Activated CD4-positive, alpha-beta memory T cell treated with anti-CD3 and anti-CD28 coated beads, Interleukin-2, amount 10 ng/mL, durations not matched to agents 7 days and 5 days (primary cell): ENCODE measurements around the gene POLR2F. TPM values are rescaled to one million over a fixed set of nuclear protein-coding genes. Genes with fewer than 3 reads are reported as not detected.
"Not testable (repeated sequence)": the region's sequence is repeated elsewhere in the genome, so short reads cannot be mapped to it uniquely, and the experiment has no call there.

Source experiments
- CTCF ChIA-PET: fragments of 350-600 bp; sonication (Branson Sonifier 250); formaldehyde crosslinking; loops from one replicate; lab custom pipeline; 2021; ENCODE audit warnings: antibody characterized with exemption, inconsistent platforms; lab: Charles Lee
- POLR2A ChIA-PET: fragments of 350-600 bp; sonication (Branson Sonifier 250); formaldehyde crosslinking; loops from one replicate; lab custom pipeline; 2021; ENCODE audit warnings: antibody characterized with exemption; lab: Charles Lee
- DNase-seq: peaks from one replicate; pipeline ENCODE4 v3.0.0-alpha.2; 2020
- H3K27ac Mint-ChIP-seq: one replicate; pipeline ENCODE4 v1.8.0; 2021; ENCODE audit warnings: mild to moderate bottlenecking, mixed read lengths
- H3K27me3 Mint-ChIP-seq: one replicate; pipeline ENCODE4 v1.8.0; 2021; ENCODE audit warnings: mixed read lengths
- H3K36me3 Mint-ChIP-seq: one replicate; pipeline ENCODE4 v1.8.0; 2021; ENCODE audit warnings: low read depth, mixed read lengths
- H3K4me1 Mint-ChIP-seq: one replicate; pipeline ENCODE4 v1.8.0; 2021; ENCODE audit warnings: mixed read lengths
- H3K4me3 Mint-ChIP-seq: one replicate; pipeline ENCODE4 v1.8.0; 2021; ENCODE audit warnings: mild to moderate bottlenecking, mixed read lengths
- H3K9me3 Mint-ChIP-seq: one replicate; pipeline ENCODE4 v1.8.0; 2021; ENCODE audit warnings: mixed read lengths
- total RNA-seq, 2 experiments: library from RNA; stranded (reverse); gene quantifications; one replicate each; pipeline ENCODE4 v1.2.3, GENCODE V29; 2021

The POLR2F gene
- total RNA-seq, 2 experiments from 2014 or later: 50.1 to 56.4 TPM

GRCh38 chr22:37943136-37943824, 10.2 kb upstream of the POLR2F start:
- H3K27me3 Mint-ChIP-seq: no peaks in the 10 kb centered on the region
- CTCF ChIA-PET: no interaction called here
- no peak overlapping the region for H3K27ac Mint-ChIP-seq
- no peak for DNase-seq
- no peaks in the 10 kb centered on the region for H3K9me3 Mint-ChIP-seq
- H3K4me1 Mint-ChIP-seq: no peaks in the 10 kb centered on the region
- H3K4me3 Mint-ChIP-seq: no peak overlapping the region
- peaks cover 10% of the 10 kb centered on the region for H3K36me3 Mint-ChIP-seq
- POLR2A ChIA-PET: no interaction called here

- peaks cover 10% of the 10 kb centered on the region for H3K36me3 Mint-ChIP-seq
- H3K27me3 Mint-ChIP-seq: no peaks in the 10 kb centered on the region
- CTCF ChIA-PET: interaction anchor here (1.7 kb wide), 1 partner anchor 10 kb away, joined by 5 read pairs; no protein-coding TSS in a partner anchor
- H3K4me1 Mint-ChIP-seq: no peaks in the 10 kb centered on the region
- no peaks in the 10 kb centered on the region for H3K9me3 Mint-ChIP-seq
- POLR2A ChIA-PET: no interaction called here
- no peak overlapping the region for H3K27ac Mint-ChIP-seq
- no peak for DNase-seq
- H3K4me3 Mint-ChIP-seq: no peak overlapping the region
Measured at GRCh38 chr22:37943825-37944198, 9.7 kb upstream of the POLR2F start.

GRCh38 chr22:37944423-37944822, 9.1 kb upstream of the POLR2F start:
- H3K27ac Mint-ChIP-seq, POLR2A ChIA-PET, H3K4me1 Mint-ChIP-seq, H3K27me3 Mint-ChIP-seq, H3K4me3 Mint-ChIP-seq, H3K9me3 Mint-ChIP-seq, DNase-seq: not testable (repeated sequence)
- CTCF ChIA-PET: interaction anchor here (1.7 kb wide), 1 partner anchor 10 kb away, joined by 5 read pairs; no protein-coding TSS in a partner anchor
- peaks cover 10% of the 10 kb centered on the region for H3K36me3 Mint-ChIP-seq

GRCh38 chr22:37947142-37947795, 6.2 kb upstream of the POLR2F start:
- CTCF ChIA-PET: interaction anchor here (0.7 to 1.2 kb wide), 2 partner anchors 13 to 55 kb away, joined by 4 read pairs; no protein-coding TSS in a partner anchor

GRCh38 chr22:37951305-37951704, 2.2 kb upstream of the POLR2F start:
- peaks cover 27% of the 10 kb centered on the region for H3K4me1 Mint-ChIP-seq
- no peak overlapping the region for H3K4me3 Mint-ChIP-seq
- H3K9me3 Mint-ChIP-seq: no peaks in the 10 kb centered on the region
- H3K27me3 Mint-ChIP-seq: peaks cover 16% of the 10 kb centered on the region
- POLR2A ChIA-PET: no interaction called here
- CTCF ChIA-PET: interaction anchor here (0.6 to 1.1 kb wide), 4 partner anchors 12 to 1162 kb away, joined by 3 to 4 read pairs (median 4); no protein-coding TSS in a partner anchor
- peaks cover 3% of the 10 kb centered on the region for H3K36me3 Mint-ChIP-seq
- DNase-seq: no peak
- H3K27ac Mint-ChIP-seq: no peak overlapping the region

More at GRCh38 chr22:37947142-37947795, 6.2 kb upstream of the POLR2F start:
- H3K36me3 Mint-ChIP-seq, H3K27ac Mint-ChIP-seq, POLR2A ChIA-PET, H3K27me3 Mint-ChIP-seq, H3K9me3 Mint-ChIP-seq, H3K4me3 Mint-ChIP-seq, H3K4me1 Mint-ChIP-seq, DNase-seq: not testable (repeated sequence)

GRCh38 chr22:37952629-37953028, 870 bp upstream of the POLR2F start:
- H3K27ac Mint-ChIP-seq, POLR2A ChIA-PET, DNase-seq, CTCF ChIA-PET, H3K9me3 Mint-ChIP-seq: not testable (repeated sequence)
- H3K27me3 Mint-ChIP-seq: peaks cover 16% of the 10 kb centered on the region
- peaks cover 33% of the 10 kb centered on the region for H3K4me1 Mint-ChIP-seq
- H3K36me3 Mint-ChIP-seq: peaks cover 15% of the 10 kb centered on the region
- H3K4me3 Mint-ChIP-seq: peak overlapping the region; percentile 99

- H3K9me3 Mint-ChIP-seq: no peaks in the 10 kb centered on the region
- peaks cover 19% of the 10 kb centered on the region for H3K36me3 Mint-ChIP-seq
- H3K4me3 Mint-ChIP-seq: peak overlapping the region; percentile 99
- H3K27ac Mint-ChIP-seq: no peak overlapping the region
- ChIA-PET CTCF (interaction anchor here (0.7 to 3.1 kb wide), 13 partner anchors 12 to 316 kb away, joined by 3 to 21 read pairs (median 4); partner anchors contain the start of genes MICALL1 and PDXP), POLR2A (interaction anchor here (0.9 to 1.4 kb wide), 4 partner anchors 15 to 150 kb away, joined by 3 to 9 read pairs (median 4); partner anchors contain the start of gene MICALL1)
- DNase-seq: no peak
- peaks cover 36% of the 10 kb centered on the region for H3K4me1 Mint-ChIP-seq
- H3K27me3 Mint-ChIP-seq: peaks cover 16% of the 10 kb centered on the region
Measured at GRCh38 chr22:37953062-37953436, 450 bp upstream of the POLR2F start.

- Mint-ChIP-seq H3K27me3 (peaks cover 16% of the 10 kb centered on the region), H3K9me3 (no peaks in the 10 kb centered on the region), H3K36me3 (peaks cover 33% of the 10 kb centered on the region), H3K4me1 (peaks cover 36% of the 10 kb centered on the region), H3K4me3 (peak overlapping the region; percentile 99), H3K27ac (peak overlapping the region; percentile 82)
- no peak for DNase-seq
- POLR2A ChIA-PET: interaction anchor here (0.5 to 1.6 kb wide), 6 partner anchors 10 to 111 kb away, joined by 3 to 4 read pairs (median 4); partner anchors contain the start of genes ANKRD54, EIF3L and MICALL1
- CTCF ChIA-PET: interaction anchor here (0.7 to 3.1 kb wide), 10 partner anchors 11 to 755 kb away, joined by 3 to 21 read pairs (median 4); partner anchors contain the start of genes ANKRD54 and MICALL1
Measured at GRCh38 chr22:37954686-37955085, 1.2 kb downstream of the POLR2F start.

GRCh38 chr22:37955825-37956397, 2.4 kb downstream of the POLR2F start:
- CTCF ChIA-PET: interaction anchor here (3.1 kb wide), 1 partner anchor 9 kb away, joined by 21 read pairs; no protein-coding TSS in a partner anchor
- peaks cover 41% of the 10 kb centered on the region for H3K36me3 Mint-ChIP-seq
- not testable (repeated sequence) for H3K9me3 Mint-ChIP-seq

GRCh38 chr22:37957232-37957631, 3.7 kb downstream of the POLR2F start:
- POLR2A ChIA-PET: no interaction called here
- Mint-ChIP-seq H3K27me3 (peaks cover 10% of the 10 kb centered on the region), H3K9me3 (no peaks in the 10 kb centered on the region), H3K4me1 (peaks cover 34% of the 10 kb centered on the region), H3K36me3 (peaks cover 53% of the 10 kb centered on the region), H3K27ac (peak overlapping the region; percentile 36), H3K4me3 (no peak overlapping the region)
- CTCF ChIA-PET: no interaction called here
- DNase-seq: no peak

More at GRCh38 chr22:37955825-37956397, 2.4 kb downstream of the POLR2F start:
- POLR2A ChIA-PET, H3K4me3 Mint-ChIP-seq, DNase-seq, H3K27ac Mint-ChIP-seq: not testable (repeated sequence)
- Mint-ChIP-seq H3K27me3 (peaks cover 16% of the 10 kb centered on the region), H3K4me1 (peaks cover 36% of the 10 kb centered on the region)

- H3K27me3 Mint-ChIP-seq: no peaks in the 10 kb centered on the region
- DNase-seq: no peak
- H3K4me3 Mint-ChIP-seq: no peak overlapping the region
- ChIA-PET POLR2A (interaction anchor here (0.7 kb wide), 1 partner anchor 264 kb away, joined by 4 read pairs; no protein-coding TSS in a partner anchor), CTCF (interaction anchor here (0.7 kb wide), 1 partner anchor 63 kb away, joined by 3 read pairs; no protein-coding TSS in a partner anchor)
- peaks cover 52% of the 10 kb centered on the region for H3K36me3 Mint-ChIP-seq
- H3K9me3 Mint-ChIP-seq: no peaks in the 10 kb centered on the region
- H3K27ac Mint-ChIP-seq: no peak overlapping the region
- H3K4me1 Mint-ChIP-seq: peaks cover 18% of the 10 kb centered on the region
Measured at GRCh38 chr22:37959231-37959825, 5.8 kb downstream of the POLR2F start.

- DNase-seq: no peak
- peaks cover 11% of the 10 kb centered on the region for H3K4me1 Mint-ChIP-seq
- no peaks in the 10 kb centered on the region for H3K27me3 Mint-ChIP-seq
- no peak overlapping the region for H3K4me3 Mint-ChIP-seq
- POLR2A ChIA-PET: no interaction called here
- no peak overlapping the region for H3K27ac Mint-ChIP-seq
- peaks cover 56% of the 10 kb centered on the region for H3K36me3 Mint-ChIP-seq
- CTCF ChIA-PET: no interaction called here
- no peaks in the 10 kb centered on the region for H3K9me3 Mint-ChIP-seq
Measured at GRCh38 chr22:37961062-37961461, 7.6 kb downstream of the POLR2F start.
